AG04450 (cell line): ENCODE results near the gene TNFRSF18. TPM values are rescaled to one million over a fixed set of nuclear protein-coding genes. Genes with fewer than 3 reads are reported as not detected.
"Not testable (repeated sequence)": the region's sequence is repeated elsewhere in the genome, so short reads cannot be mapped to it uniquely, and the experiment has no call there.

Source experiments
- CTCF ChIA-PET: fragments of 300-600, 350-600 bp; formaldehyde crosslinking; extraction: SDS; loops from one replicate; lab custom pipeline; 2022; ENCODE audit warnings: antibody characterized with exemption, inconsistent platforms; lab: Charles Lee
- POLR2A ChIA-PET: fragments of 350-600 bp; formaldehyde crosslinking; extraction: SDS; loops from one replicate; lab custom pipeline; 2021; ENCODE audit warnings: antibody characterized with exemption, inconsistent platforms; lab: Yijun Ruan, JAX
- DNase-seq: peaks from one replicate; pipeline ENCODE4 v3.0.0-alpha.2; 2011; ENCODE audit warnings: low read depth, low spot score
- H3K27ac ChIP-seq: one replicate; pipeline ENCODE4 v1.5.1; 2012; ENCODE audit warnings: low read depth, low read length, control low read depth
- H3K27me3 ChIP-seq: one replicate; pipeline ENCODE4 v1.6.0; 2012; ENCODE audit warnings: low read length; ENCODE audit not compliant: control insufficient read depth, insufficient read depth
- H3K4me3 ChIP-seq: 2 replicates; pipeline ENCODE4 v1.5.1; 2011; ENCODE audit warnings: mild to moderate bottlenecking, low read depth, low read length, control low read depth
- H3K9me3 ChIP-seq: 2 replicates; pipeline ENCODE4 v1.5.1; 2012; ENCODE audit warnings: low read length; ENCODE audit not compliant: control insufficient read depth, insufficient read depth
- CTCF ChIP-seq: IDR thresholded peaks from 2 replicates; pipeline ENCODE4 v1.5.1; 2011; ENCODE audit warnings: low read depth, low read length, control low read depth, inconsistent platforms
- polyA plus RNA-seq: library from polyadenylated mRNA; depleted of rRNA; stranded (reverse); fragments of >200 nt; gene quantifications from 2 replicates; pipeline ENCODE4 v1.2.3, GENCODE V29; 2011

Gene TNFRSF18
- polyA plus RNA-seq, 1 experiment, result 1.0 TPM

- no peak overlapping the region for H3K27ac ChIP-seq
- no peak overlapping the region for H3K4me3 ChIP-seq
- H3K9me3 ChIP-seq, result peaks cover 12% of the 10 kb centered on the region
- peaks cover 33% of the 10 kb centered on the region for H3K27me3 ChIP-seq
- DNase-seq, result no peak
- TF ChIP-seq CTCF, result no peak
- ChIA-PET POLR2A (no interaction called here), CTCF (no interaction called here)
Measured at GRCh38 chr1:1179346-1179982, 26.9 kb downstream of the TNFRSF18 start.

DNA sequence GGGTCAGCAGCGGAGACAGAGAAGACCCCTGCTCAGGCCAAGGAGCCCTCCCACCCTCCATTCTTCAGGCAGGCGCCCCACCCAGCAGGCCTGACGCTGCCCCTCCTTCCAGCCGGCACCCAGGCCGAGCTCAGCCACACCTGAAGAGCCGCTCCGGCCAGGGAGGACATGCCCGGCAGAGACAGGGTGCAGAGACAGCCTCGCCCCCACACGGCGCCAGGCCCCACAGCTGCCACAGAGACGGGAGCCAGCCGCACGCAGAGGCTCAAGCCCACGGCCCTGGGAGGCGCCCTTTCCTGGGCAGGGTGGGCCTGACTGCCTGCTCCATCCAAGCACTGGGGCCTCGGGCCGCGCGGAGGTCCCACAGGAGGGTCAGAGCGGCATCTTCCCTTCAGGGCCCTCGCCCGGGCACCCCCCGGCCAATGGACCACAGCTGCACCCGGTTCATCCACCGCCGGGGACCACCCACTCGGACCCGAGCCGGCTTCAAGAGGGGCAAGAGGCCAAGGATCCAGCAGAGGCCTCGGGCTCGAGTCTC lies 27.5 kb downstream of the TNFRSF18 start:
- Histone ChIP-seq H3K27ac (no peak overlapping the region), H3K9me3 (peaks cover 12% of the 10 kb centered on the region), H3K4me3 (no peak overlapping the region), H3K27me3 (peaks cover 38% of the 10 kb centered on the region)
- DNase-seq, result no peak
- TF ChIP-seq CTCF, result no peak
- CTCF ChIA-PET, result no interaction called here
- POLR2A ChIA-PET, result no interaction called here

DNA sequence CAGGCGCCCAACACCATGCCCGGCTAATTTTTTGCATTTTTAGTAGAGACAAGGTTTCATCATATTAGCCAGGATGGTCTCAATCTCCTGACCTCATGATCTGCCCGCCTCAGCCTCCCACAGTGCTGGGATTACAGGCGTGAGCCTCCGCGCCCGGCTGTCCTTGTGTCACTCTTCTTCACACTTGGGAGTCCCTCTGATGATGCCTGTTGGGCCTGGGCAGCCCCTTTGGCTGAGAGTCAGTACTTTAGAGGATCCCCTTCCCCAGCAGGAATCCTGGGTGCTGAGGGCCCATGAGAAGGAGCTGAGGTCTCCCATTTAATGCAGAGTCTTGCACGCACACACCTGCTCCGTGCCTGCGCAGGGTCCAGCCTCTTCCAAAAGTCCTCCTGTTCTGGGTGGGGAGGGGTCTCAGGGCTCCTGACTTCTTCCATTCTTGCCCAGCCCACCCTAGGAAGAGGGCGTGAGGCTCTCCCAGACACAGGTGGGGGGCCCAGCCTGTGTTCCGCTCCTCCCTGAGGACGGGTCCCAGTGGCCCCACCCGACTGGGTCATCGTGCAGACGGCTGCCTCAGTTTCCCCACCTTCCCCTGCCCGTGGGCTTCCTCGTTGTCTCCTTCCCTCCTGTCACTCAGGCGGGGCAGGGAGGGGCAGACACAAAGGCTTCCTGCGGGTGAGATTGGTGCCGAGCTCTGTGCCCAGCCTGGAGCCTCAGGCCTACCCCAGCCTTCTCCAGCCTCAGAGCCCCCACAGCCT lies 28.8 kb downstream of the TNFRSF18 start:
- POLR2A ChIA-PET, result no interaction called here
- no peak for TF ChIP-seq CTCF
- CTCF ChIA-PET, result no interaction called here

GRCh38 chr1:1176931-1177330 lies 29.5 kb downstream of the TNFRSF18 start:
- Histone ChIP-seq H3K27me3 (peaks cover 54% of the 10 kb centered on the region), H3K27ac (no peak overlapping the region), H3K9me3 (peaks cover 16% of the 10 kb centered on the region), H3K4me3 (no peak overlapping the region)
- CTCF ChIA-PET, result no interaction called here
- DNase-seq, result no peak
- TF ChIP-seq CTCF, result no peak
- POLR2A ChIA-PET, result no interaction called here

More for the DNA sequence above, 28.8 kb downstream of the TNFRSF18 start:
- Histone ChIP-seq H3K4me3 (no peak overlapping the region), H3K27ac (no peak overlapping the region), H3K27me3 (peaks cover 48% of the 10 kb centered on the region), H3K9me3 (peaks cover 16% of the 10 kb centered on the region)
- no peak for DNase-seq

DNA sequence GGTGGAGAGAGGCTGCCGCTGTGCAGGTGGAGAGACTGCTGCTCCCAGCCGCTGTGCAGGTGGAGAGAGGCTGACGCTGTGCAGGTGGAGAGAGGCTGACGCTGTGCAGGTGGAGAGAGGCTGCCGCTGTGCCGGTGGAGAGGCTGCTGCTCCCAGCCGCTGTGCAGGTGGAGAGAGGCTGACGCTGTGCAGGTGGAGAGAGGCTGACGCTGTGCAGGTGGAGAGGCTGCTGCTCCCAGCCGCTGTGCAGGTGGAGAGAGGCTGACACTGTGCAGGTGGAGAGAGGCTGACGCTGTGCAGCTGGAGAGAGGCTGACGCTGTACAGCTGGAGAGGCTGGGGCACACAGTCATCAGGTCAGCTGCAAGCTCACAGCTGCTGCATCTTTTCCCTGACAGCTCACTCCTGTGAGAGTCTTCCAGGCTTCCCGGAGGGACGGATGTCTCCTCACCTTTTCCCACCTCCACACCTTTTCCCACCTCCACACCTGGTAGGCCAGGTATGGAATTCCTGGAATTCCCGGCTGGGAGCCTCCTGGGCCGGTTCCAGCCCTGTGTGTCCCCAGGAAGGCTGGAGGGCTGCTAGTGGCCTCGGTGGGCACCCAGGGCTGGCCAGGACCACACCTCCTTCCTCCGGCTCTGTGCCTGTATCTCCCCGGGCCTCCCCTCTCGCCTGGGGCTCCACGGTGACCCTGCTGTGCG lies 30.2 kb downstream of the TNFRSF18 start:
- peaks cover 61% of the 10 kb centered on the region for H3K27me3 ChIP-seq
- POLR2A ChIA-PET, CTCF ChIA-PET, H3K27ac ChIP-seq, H3K4me3 ChIP-seq, DNase-seq: not testable (repeated sequence)
- H3K9me3 ChIP-seq, result peaks cover 16% of the 10 kb centered on the region
